Neuronal stem cell (in vitro differentiated cells): ENCODE measurements around the gene NPR1.

Experiments used
- DNase-seq: peaks from one replicate; pipeline ENCODE4 v3.0.0-alpha.2; 2013; ENCODE audit warnings: low spot score
- H2AFZ ChIP-seq: one replicate; pipeline ENCODE4 v1.6.1; 2013; ENCODE audit warnings: mild to moderate bottlenecking, low read length, inconsistent platforms
- H2AK5ac ChIP-seq: 2 replicates; pipeline ENCODE4 v1.6.1; 2013; ENCODE audit warnings: low read depth, mild to moderate bottlenecking, inconsistent platforms, low read length, moderate library complexity, mixed read lengths
- H2BK120ac ChIP-seq: 2 replicates; pipeline ENCODE4 v1.6.1; 2013; ENCODE audit warnings: low read depth, mild to moderate bottlenecking, inconsistent platforms, low read length, moderate library complexity, mixed read lengths
- H2BK12ac ChIP-seq: one replicate; pipeline ENCODE4 v1.6.1; 2013; ENCODE audit warnings: low read length, inconsistent platforms
- H2BK15ac ChIP-seq: 2 replicates; pipeline ENCODE4 v1.6.1; 2013; ENCODE audit warnings: mild to moderate bottlenecking, low read length, inconsistent platforms, mixed read lengths
- H2BK5ac ChIP-seq: one replicate; pipeline ENCODE4 v1.6.1; 2013; ENCODE audit warnings: inconsistent platforms, mild to moderate bottlenecking, low read length, moderate library complexity
- H3K14ac ChIP-seq: one replicate; pipeline ENCODE4 v1.6.1; 2013; ENCODE audit warnings: low read length, inconsistent platforms
- H3K18ac ChIP-seq: 2 replicates; pipeline ENCODE4 v1.6.1; 2013; ENCODE audit warnings: low read length, inconsistent platforms
- H3K23ac ChIP-seq: 2 replicates; pipeline ENCODE4 v1.6.1; 2013; ENCODE audit warnings: low read depth, mild to moderate bottlenecking, mixed read lengths, low read length, inconsistent platforms; ENCODE audit not compliant: poor library complexity
- H3K27ac ChIP-seq: replicated peaks from 3 replicates; pipeline ENCODE4 v1.5.1; 2013; ENCODE audit warnings: low read length, inconsistent platforms
- H3K27me3 ChIP-seq, 3 experiments: 2 replicates each; pipeline ENCODE4 v1.6.1; 2013; ENCODE audit warnings: low read length in 3 of 3, mild to moderate bottlenecking in 2 of 3, inconsistent platforms in 1 of 3, low read depth in 1 of 3, mixed read lengths in 1 of 3, moderate library complexity in 1 of 3; ENCODE audit not compliant: control insufficient read depth in 3 of 3, insufficient read depth in 3 of 3
- H3K36me3 ChIP-seq, 2 donors: replicated peaks in 1 of 2; 2 replicates each; pipeline ENCODE4 v1.6.1; 2013; ENCODE audit warnings: low read length in 2 of 2; ENCODE audit not compliant: control insufficient read depth in 2 of 2, insufficient read depth in 2 of 2
- H3K4ac ChIP-seq: 2 replicates; pipeline ENCODE4 v1.6.1; 2013; ENCODE audit warnings: inconsistent platforms, mild to moderate bottlenecking, low read length, moderate library complexity
- H3K4me1 ChIP-seq, 2 donors: 1 replicate in 1 of 2; 2 replicates in 1 of 2; pipeline ENCODE4 v1.6.1; 2013; ENCODE audit warnings: low read length in 2 of 2, low read depth in 1 of 2; ENCODE audit not compliant: control insufficient read depth in 2 of 2, insufficient read depth in 1 of 2
- H3K4me2 ChIP-seq: one replicate; pipeline ENCODE4 v1.6.1; 2013; ENCODE audit warnings: mild to moderate bottlenecking, low read length, inconsistent platforms; ENCODE audit not compliant: insufficient read depth, poor library complexity, severe bottlenecking
- H3K4me3 ChIP-seq, 2 donors: 2 replicates each; pipeline ENCODE4 v1.5.1; 2013; ENCODE audit warnings: low read length in 2 of 2, mild to moderate bottlenecking in 2 of 2, inconsistent platforms in 1 of 2, moderate library complexity in 1 of 2
- H3K79me1 ChIP-seq: one replicate; pipeline ENCODE4 v1.6.1; 2013; ENCODE audit warnings: low read depth, mild to moderate bottlenecking, inconsistent platforms, low read length, moderate library complexity
- H3K9ac ChIP-seq: one replicate; pipeline ENCODE4 v1.6.1; 2013; ENCODE audit warnings: mild to moderate bottlenecking, low read depth, low read length, inconsistent platforms; ENCODE audit not compliant: poor library complexity
- H3K9me3 ChIP-seq, 2 donors: replicated peaks in 1 of 2; 2 replicates each; pipeline versions ENCODE3 to v1.6.1; 2013; ENCODE audit warnings: low read length in 2 of 2, mild to moderate bottlenecking in 2 of 2, inconsistent platforms in 1 of 2, low read depth in 1 of 2, mixed read lengths in 1 of 2, moderate library complexity in 1 of 2; ENCODE audit not compliant: control insufficient read depth in 2 of 2, insufficient read depth in 1 of 2
- H4K8ac ChIP-seq: one replicate; pipeline ENCODE4 v1.6.1; 2013; ENCODE audit warnings: low read depth, mild to moderate bottlenecking, inconsistent platforms, low read length, moderate library complexity
- H4K91ac ChIP-seq: one replicate; pipeline ENCODE4 v1.6.1; 2013; ENCODE audit warnings: low read length, low read depth, mild to moderate bottlenecking, inconsistent platforms; ENCODE audit not compliant: poor library complexity
- WGBS, 2 donors: extraction: QIAGEN DNeasy Blood & Tissue Kit; methylation state at CpG; one replicate each; pipeline ENCODE4 v1.1.7; 2013; ENCODE audit warnings: missing lambda C conversion rate in 2 of 2, mixed read lengths in 1 of 2; ENCODE audit not compliant: insufficient read length in 2 of 2, insufficient replicate concordance in 1 of 2; ENCODE audit errors: extremely low coverage in 2 of 2; 5-methylcytosine and 5-hydroxymethylcytosine counted together

The NPR1 gene

DNA sequence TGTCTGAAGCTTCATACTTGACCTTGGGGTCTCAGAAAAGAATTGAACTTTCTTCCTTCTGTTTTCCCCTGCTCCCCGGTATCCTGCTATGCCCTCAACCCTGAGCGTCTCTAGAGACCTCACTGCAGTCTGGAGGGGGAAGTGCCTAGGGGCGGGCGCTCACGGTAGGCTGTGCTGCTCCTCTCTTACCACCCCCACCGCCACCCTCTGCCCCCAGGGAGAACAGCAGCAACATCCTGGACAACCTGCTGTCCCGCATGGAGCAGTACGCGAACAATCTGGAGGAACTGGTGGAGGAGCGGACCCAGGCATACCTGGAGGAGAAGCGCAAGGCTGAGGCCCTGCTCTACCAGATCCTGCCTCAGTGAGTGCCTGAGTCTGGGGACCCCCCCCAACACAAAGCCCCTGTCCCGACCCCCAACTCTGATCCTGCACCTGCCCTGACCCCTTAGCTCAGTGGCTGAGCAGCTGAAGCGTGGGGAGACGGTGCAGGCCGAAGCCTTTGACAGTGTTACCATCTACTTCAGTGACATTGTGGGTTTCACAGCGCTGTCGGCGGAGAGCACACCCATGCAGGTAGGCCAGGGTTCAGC is 10.3 kb downstream of the NPR1 start:
- H3K4ac ChIP-seq = no peak overlapping the region
- no peak overlapping the region for H2BK15ac ChIP-seq
- H3K9ac ChIP-seq = no peak overlapping the region
- H3K9me3 ChIP-seq = peaks cover 0 to 2% of the 10 kb centered on the region in 2 donors
- H3K27ac ChIP-seq = no peak overlapping the region
- H2BK5ac ChIP-seq = no peak overlapping the region
- no peak for DNase-seq
- no peak overlapping the region for H2AFZ ChIP-seq
- H3K14ac ChIP-seq = no peak overlapping the region
- H3K4me1 ChIP-seq = peaks cover 0 to 3% of the 10 kb centered on the region in 2 donors
- H3K36me3 ChIP-seq = no peaks in the 10 kb centered on the region
- no peak overlapping the region for H3K4me2 ChIP-seq
- H3K27me3 ChIP-seq = peaks cover 0 to 53% (median 2%) of the 10 kb centered on the region in 3 experiments
- H2BK120ac ChIP-seq = no peak overlapping the region
- H4K91ac ChIP-seq = no peak overlapping the region
- no peak overlapping the region for H3K23ac ChIP-seq
- peak overlapping the region; percentile 52 for H3K18ac ChIP-seq
- no peak overlapping the region for H2BK12ac ChIP-seq
- WGBS, 2 donors = no CpG with 5 or more reads among the region's 18 CpGs
- peaks cover 1% of the 10 kb centered on the region for H3K79me1 ChIP-seq
- no peak overlapping the region for H3K4me3 ChIP-seq
- no peak overlapping the region for H4K8ac ChIP-seq
- H2AK5ac ChIP-seq = no peak overlapping the region

DNA sequence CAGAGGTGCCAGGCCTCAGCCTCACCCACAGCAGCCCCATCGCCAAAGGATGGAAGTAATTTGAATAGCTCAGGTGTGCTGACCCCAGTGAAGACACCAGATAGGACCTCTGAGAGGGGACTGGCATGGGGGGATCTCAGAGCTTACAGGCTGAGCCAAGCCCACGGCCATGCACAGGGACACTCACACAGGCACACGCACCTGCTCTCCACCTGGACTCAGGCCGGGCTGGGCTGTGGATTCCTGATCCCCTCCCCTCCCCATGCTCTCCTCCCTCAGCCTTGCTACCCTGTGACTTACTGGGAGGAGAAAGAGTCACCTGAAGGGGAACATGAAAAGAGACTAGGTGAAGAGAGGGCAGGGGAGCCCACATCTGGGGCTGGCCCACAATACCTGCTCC is 15.0 kb downstream of the NPR1 start:
- Histone ChIP-seq H3K14ac (peak overlapping the region; percentile 56), H3K4ac (no peak overlapping the region), H3K36me3 (no peaks in the 10 kb centered on the region), H2BK5ac (peak overlapping the region; percentile 53), H3K9ac (no peak overlapping the region), H3K4me1 (peaks cover 8 to 17% of the 10 kb centered on the region in 2 donors), H3K4me3 (no peak overlapping the region), H4K91ac (no peak overlapping the region), H3K27ac (no peak overlapping the region), H2BK12ac (peak overlapping the region; percentile 41), H3K18ac (peak overlapping the region; percentile 64), H4K8ac (no peak overlapping the region), H2BK15ac (no peak overlapping the region), H3K79me1 (no peaks in the 10 kb centered on the region), H2AFZ (no peak overlapping the region), H3K27me3 (peaks cover 0 to 25% (median 0%) of the 10 kb centered on the region in 3 experiments), H2BK120ac (no peak overlapping the region), H3K4me2 (no peak overlapping the region), H3K23ac (peak overlapping the region; percentile 8), H3K9me3 (no peaks in the 10 kb centered on the region), H2AK5ac (peak overlapping the region; percentile 28)
- DNase-seq = no peak
- no CpG with 5 or more reads among the region's 4 CpGs for WGBS, 2 donors

DNA sequence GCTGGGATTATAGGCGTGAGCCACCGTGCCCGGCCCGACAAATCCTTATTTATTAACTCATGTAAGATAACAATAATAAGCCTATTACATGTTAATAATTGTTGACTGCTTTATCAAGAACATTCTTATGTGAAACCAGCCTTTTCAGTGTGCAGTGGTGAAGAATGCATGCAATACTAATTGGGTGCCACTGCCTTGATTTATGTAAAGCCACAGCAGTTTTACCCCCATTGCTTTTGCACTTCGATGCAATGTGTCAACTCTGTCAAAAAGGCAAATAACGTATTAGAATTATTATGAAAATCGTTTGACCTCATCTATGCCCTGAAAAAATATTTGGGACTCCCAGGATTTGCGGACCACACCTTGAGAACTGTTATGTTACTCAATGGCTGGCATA is 18.3 kb downstream of the NPR1 start:
- Histone ChIP-seq H3K27me3 (peaks cover 0 to 15% (median 0%) of the 10 kb centered on the region in 3 experiments), H4K91ac (no peak overlapping the region), H2BK5ac (no peak overlapping the region), H2BK15ac (no peak overlapping the region), H2AK5ac (no peak overlapping the region), H3K4ac (no peak overlapping the region), H2BK120ac (no peak overlapping the region), H3K23ac (no peak overlapping the region), H2BK12ac (no peak overlapping the region), H3K27ac (no peak overlapping the region), H3K36me3 (no peaks in the 10 kb centered on the region), H3K4me2 (no peak overlapping the region), H3K4me1 (peaks cover 11 to 17% of the 10 kb centered on the region in 2 donors), H3K4me3 (no peak overlapping the region), H3K14ac (no peak overlapping the region), H3K9me3 (no peaks in the 10 kb centered on the region), H2AFZ (no peak overlapping the region), H3K9ac (no peak overlapping the region), H3K18ac (no peak overlapping the region), H4K8ac (no peak overlapping the region), H3K79me1 (no peaks in the 10 kb centered on the region)
- WGBS, 2 donors = no CpG with 5 or more reads among the region's 8 CpGs
- no peak for DNase-seq

DNA sequence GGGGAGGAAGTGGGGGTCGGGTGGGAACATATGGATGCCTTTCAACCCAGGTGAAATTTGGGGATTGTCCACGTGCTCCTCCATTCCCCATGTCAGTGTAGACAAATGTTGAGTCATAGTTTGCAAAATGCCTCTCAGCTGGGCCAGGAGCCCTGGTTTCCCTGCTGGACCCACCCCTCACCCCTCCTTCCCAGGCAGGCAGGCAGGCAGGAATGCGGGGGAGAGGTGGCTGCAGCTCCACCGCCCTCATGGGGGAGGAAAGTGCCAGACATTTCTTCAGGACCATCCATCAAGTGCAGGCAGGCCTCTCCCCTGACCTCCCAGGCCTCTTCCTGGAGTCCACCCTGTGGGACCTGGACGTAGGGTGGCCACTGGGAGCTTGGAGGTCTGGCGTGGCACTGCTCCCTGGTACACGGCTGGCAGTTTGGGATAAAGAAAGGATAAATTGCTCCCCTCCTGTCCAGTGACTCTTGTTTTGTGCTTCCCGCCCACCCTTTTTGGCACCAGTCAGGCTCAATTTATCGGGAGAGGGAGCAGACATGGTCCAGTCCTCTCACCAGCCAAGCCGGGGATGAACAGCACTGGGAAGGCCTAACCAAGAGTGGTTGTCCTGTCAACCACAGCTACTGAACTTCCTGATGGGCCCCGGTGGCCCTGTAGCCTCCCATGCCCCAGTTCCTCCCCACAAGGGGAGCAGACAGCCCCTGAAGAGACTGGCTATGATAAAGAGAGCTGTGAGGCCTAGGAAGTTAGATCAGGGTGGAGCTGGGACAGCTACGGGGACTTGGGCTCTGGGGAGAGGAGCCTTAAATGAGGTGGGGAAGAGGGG is 18.9 kb downstream of the NPR1 start:
- Histone ChIP-seq H3K14ac (no peak overlapping the region), H3K4me3 (no peak overlapping the region), H3K18ac (peak overlapping the region; percentile 66), H4K8ac (peak overlapping the region; percentile 77), H3K4me2 (no peak overlapping the region), H3K9ac (no peak overlapping the region), H3K4ac (no peak overlapping the region), H2BK15ac (peak overlapping the region; percentile 80), H2BK5ac (no peak overlapping the region), H3K9me3 (no peaks in the 10 kb centered on the region), H2BK120ac (no peak overlapping the region), H3K23ac (no peak overlapping the region), H3K27me3 (peaks cover 0 to 9% (median 0%) of the 10 kb centered on the region in 3 experiments), H2AK5ac (no peak overlapping the region), H4K91ac (no peak overlapping the region), H2BK12ac (no peak overlapping the region), H3K4me1 (peaks cover 11 to 17% of the 10 kb centered on the region in 2 donors), H3K27ac (no peak overlapping the region), H3K79me1 (no peaks in the 10 kb centered on the region), H2AFZ (peak overlapping the region; percentile 90), H3K36me3 (no peaks in the 10 kb centered on the region)
- WGBS, 2 donors = no CpG with 5 or more reads among the region's 12 CpGs
- DNase-seq = no peak
